DMS114 treated with DMSO at 0.1 percent for 48 hours (cell line): ENCODE measurements around the gene MUTYH.

Experiments used
- DNase-seq: peaks from one replicate; lab custom pipeline; 2025; ENCODE audit not compliant: unreplicated experiment; lab: John Stamatoyannopoulos, UW

Gene MUTYH

DNA sequence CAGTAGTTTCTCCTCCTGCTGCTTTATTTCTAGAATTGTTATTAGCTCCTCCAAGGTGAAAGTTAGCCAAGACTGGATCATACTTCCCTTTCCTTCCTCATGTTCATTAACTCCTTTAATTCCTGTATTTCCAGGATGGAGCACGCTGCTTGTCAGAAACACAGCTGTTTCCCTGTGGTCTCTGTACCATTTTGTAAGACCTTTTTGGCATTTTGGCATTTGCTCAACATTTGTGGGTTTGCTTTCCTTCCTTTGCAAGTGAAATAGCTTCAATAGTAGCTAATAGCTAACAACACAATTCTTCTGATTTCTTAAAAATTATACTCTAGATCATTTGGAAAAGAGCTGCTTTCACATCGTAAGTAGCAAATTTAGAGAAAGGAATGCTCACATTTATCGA is 57.9 kb downstream of the MUTYH start:
- no peak for DNase-seq
